Right atrium auricular region (tissue), 2 donors: ENCODE results near the gene TUBB1. TPM values are rescaled to one million over a fixed set of nuclear protein-coding genes. Genes with fewer than 3 reads are reported as not detected.

Experiments
- DNase-seq: peaks from one replicate; pipeline ENCODE4 v3.0.0-alpha.2; 2019; ENCODE audit warnings: low spot score
- H3K27ac ChIP-seq, 2 donors: fragments of 200-600 bp; sonication (generic); 1 replicate in 1 of 2; 2 replicates in 1 of 2; pipeline ENCODE4 v1.5.1; 2016 to 2019
- H3K27me3 ChIP-seq, 2 donors: fragments of 200-600 bp; sonication (generic); one replicate each; pipeline versions ENCODE4 v1.5.1 to v1.6.0; 2017 to 2019
- H3K36me3 ChIP-seq: fragments of 200-600 bp; sonication (generic); one replicate; pipeline ENCODE4 v1.5.1; 2016
- H3K4me1 ChIP-seq, 2 donors: fragments of 200-600 bp; sonication (generic); one replicate each; pipeline versions ENCODE4 v1.5.1 to v1.6.0; 2017 to 2019
- H3K4me3 ChIP-seq, 2 donors: fragments of 200-600 bp; sonication (generic); 1 replicate in 1 of 2; 2 replicates in 1 of 2; pipeline ENCODE4 v1.5.1; 2017 to 2019; ENCODE audit warnings: mild to moderate bottlenecking in 1 of 2, moderate library complexity in 1 of 2
- H3K9me3 ChIP-seq, 2 donors: fragments of 200-600 bp; sonication (generic); one replicate each; pipeline ENCODE4 v1.5.1; 2019
- CTCF ChIP-seq, 2 donors: fragments of 200-600 bp; sonication (generic); IDR thresholded peaks; one replicate each; pipeline ENCODE4 v1.5.1; 2019; ENCODE audit warnings: antibody characterized with exemption in 2 of 2
- total RNA-seq, 2 donors: library from RNA; depleted of rRNA; stranded (reverse); fragments of >200 nt; gene quantifications; one replicate each; pipeline ENCODE4 v1.1.0, GENCODE V29; 2016

The TUBB1 gene
- total RNA-seq, 2 donors from 2014 or later: 0.19 to 0.35 TPM

- Histone ChIP-seq H3K9me3 (no peaks in the 10 kb centered on the region), H3K4me1 (peaks cover 0 to 60% of the 10 kb centered on the region in 2 donors), H3K36me3 (peaks cover 40% of the 10 kb centered on the region), H3K27me3 (no peaks in the 10 kb centered on the region), H3K27ac (no peak overlapping the region), H3K4me3 (no peak overlapping the region)
- no peak for DNase-seq
- no peak for TF ChIP-seq CTCF (IDR thresholded peaks at IDR 0.05)
Measured at GRCh38 chr20:59028812-59029211, 9.6 kb downstream of the TUBB1 start.

- Histone ChIP-seq H3K4me1 (peaks cover 0 to 53% of the 10 kb centered on the region in 2 donors), H3K36me3 (peaks cover 35% of the 10 kb centered on the region), H3K27ac (peak overlapping the region in 1 of 2 donors; percentile 89), H3K27me3 (no peaks in the 10 kb centered on the region), H3K4me3 (peak overlapping the region; percentile 65 to 69), H3K9me3 (no peaks in the 10 kb centered on the region)
- DNase-seq: no peak
- TF ChIP-seq CTCF (IDR thresholded peaks at IDR 0.05): no peak
Measured at GRCh38 chr20:59030911-59031563, 11.8 kb downstream of the TUBB1 start.

- Histone ChIP-seq H3K27ac (peak overlapping the region; percentile 89 to 90), H3K4me3 (peak overlapping the region; percentile 65 to 69), H3K36me3 (peaks cover 39% of the 10 kb centered on the region), H3K9me3 (no peaks in the 10 kb centered on the region), H3K4me1 (peaks cover 0 to 52% of the 10 kb centered on the region in 2 donors), H3K27me3 (no peaks in the 10 kb centered on the region)
- TF ChIP-seq CTCF (IDR thresholded peaks at IDR 0.05): no peak
- no peak for DNase-seq
Measured at GRCh38 chr20:59031564-59032022, 12.4 kb downstream of the TUBB1 start.

GRCh38 chr20:59032023-59032712 is 12.9 kb downstream of the TUBB1 start, which contains the start of gene ATP5F1E:
ATP5F1E (minus strand) TSS chr20:59032335; CDS start chr20:59032251, 84 bp downstream.
- Histone ChIP-seq H3K9me3 (no peaks in the 10 kb centered on the region), H3K36me3 (peaks cover 45% of the 10 kb centered on the region), H3K27me3 (no peaks in the 10 kb centered on the region), H3K4me3 (peak within 1 kb of the TSS; percentile 65 to 69), H3K27ac (peak within 1 kb of the TSS; percentile 89 to 90), H3K4me1 (peaks cover 0 to 48% of the 10 kb centered on the region in 2 donors)
- no peak for TF ChIP-seq CTCF (IDR thresholded peaks at IDR 0.05)
- DNase-seq: peak; percentile 95

- Histone ChIP-seq H3K9me3 (no peaks in the 10 kb centered on the region), H3K4me1 (peaks cover 0 to 42% of the 10 kb centered on the region in 2 donors), H3K36me3 (peaks cover 50% of the 10 kb centered on the region), H3K4me3 (peak overlapping the region; percentile 65 to 69), H3K27me3 (no peaks in the 10 kb centered on the region), H3K27ac (peak overlapping the region; percentile 89 to 90)
- DNase-seq: no peak
- peak in 1 of 2 donors; percentile 28 for TF ChIP-seq CTCF (IDR thresholded peaks at IDR 0.05)
Measured at GRCh38 chr20:59032713-59033059, 13.5 kb downstream of the TUBB1 start.
